HCT116 (cell line): Measurements from ENCODE around the gene SMOC1.

Experiments
- CTCF ChIP-seq, 3 experiments: fragments of 200-600 bp in 1 of 3; sonication (generic) in 1 of 3; IDR thresholded peaks in 2 of 3; conservative IDR thresholded peaks in 1 of 3; 2 replicates each; pipeline ENCODE4 v1.5.1; 2012 to 2017; ENCODE audit warnings: low read depth in 2 of 3, low read length in 2 of 3, antibody characterized with exemption in 1 of 3, borderline replicate concordance in 1 of 3, control low read depth in 1 of 3, mild to moderate bottlenecking in 1 of 3, mixed read lengths in 1 of 3, mixed run types in 1 of 3, moderate library complexity in 1 of 3; ENCODE audit not compliant: insufficient read depth in 1 of 3
- EZH2 ChIP-seq: fragments of 200-600 bp; sonication (generic); IDR thresholded peaks from 2 replicates; pipeline ENCODE4 v1.6.1; 2017; ENCODE audit warnings: antibody characterized with exemption, mixed run types
- EZH2phosphoT487 ChIP-seq: fragments of 200-600 bp; IDR thresholded peaks from 2 replicates; pipeline ENCODE4 v1.6.1; 2018; ENCODE audit warnings: antibody characterized with exemption, borderline replicate concordance
- FOSL1 ChIP-seq: IDR thresholded peaks from 2 replicates; pipeline ENCODE4 v1.6.1; 2012; ENCODE audit warnings: low read depth
- MAX ChIP-seq: IDR thresholded peaks from 2 replicates; pipeline ENCODE4 v1.6.1; 2012
- POLR2A ChIP-seq: IDR thresholded peaks from 2 replicates; pipeline ENCODE4 v1.7.0; 2011; ENCODE audit warnings: borderline replicate concordance; ENCODE audit not compliant: insufficient read depth, insufficient read length; ENCODE audit errors: extremely low read depth
- POLR2AphosphoS5 ChIP-seq: IDR thresholded peaks from 2 replicates; pipeline ENCODE4 v1.6.1; 2011; ENCODE audit warnings: mild to moderate bottlenecking, low read depth, low read length, moderate library complexity
- RAD21 ChIP-seq: IDR thresholded peaks from 2 replicates; pipeline ENCODE4 v1.6.1; 2012; ENCODE audit warnings: low read depth, mild to moderate bottlenecking
- SIN3A ChIP-seq: IDR thresholded peaks from 2 replicates; pipeline ENCODE4 v1.6.1; 2012; ENCODE audit warnings: low read depth
- SP1 ChIP-seq: IDR thresholded peaks from 2 replicates; pipeline ENCODE4 v1.6.1; 2012; ENCODE audit warnings: low read depth
- SRF ChIP-seq: IDR thresholded peaks from 2 replicates; pipeline ENCODE4 v1.6.1; 2012; ENCODE audit warnings: low read depth
- YY1 ChIP-seq: IDR thresholded peaks from 2 replicates; pipeline ENCODE4 v1.6.1; 2011; ENCODE audit warnings: low read length, low read depth, moderate library complexity, mild to moderate bottlenecking; ENCODE audit not compliant: insufficient replicate concordance; ENCODE audit errors: extremely low read depth
- ZBTB33 ChIP-seq: IDR thresholded peaks from 2 replicates; pipeline ENCODE4 v1.6.1; 2011; ENCODE audit warnings: mild to moderate bottlenecking, low read length, moderate library complexity; ENCODE audit not compliant: insufficient replicate concordance; ENCODE audit errors: extremely low read depth

GRCh38 chr14:70069186-70069585 is 190.0 kb downstream of the SMOC1 start:
- TF ChIP-seq POLR2A = no peak
- no peak for TF ChIP-seq CTCF (IDR thresholded peaks at IDR 0.05 in 2 of 3, conservative IDR thresholded peaks at IDR 0.05 in 1 of 3; ENCODE audit: borderline replicate concordance in 1 of 3, insufficient read depth in 1 of 3, low read depth in 2 of 3, low read length in 2 of 3)
- no peak for TF ChIP-seq RAD21
- TF ChIP-seq SIN3A = no peak
- no peak for TF ChIP-seq FOSL1
- TF ChIP-seq EZH2 = no peak
- no peak for TF ChIP-seq EZH2phosphoT487
- no peak for TF ChIP-seq YY1
- TF ChIP-seq POLR2AphosphoS5 = no peak
- no peak for TF ChIP-seq ZBTB33
- no peak for TF ChIP-seq SRF
- no peak for TF ChIP-seq MAX
- no peak for TF ChIP-seq SP1
